GM19023 (cell line): Measurements from ENCODE around the gene BIRC2.
A peak's percentile ranks its signal among the peaks of the same experiment; 100 is the strongest.
"Not testable (repeated sequence)": the region's sequence is repeated elsewhere in the genome, so short reads cannot be mapped to it uniquely, and the experiment has no call there.

Experiments
- ATAC-seq: cut with Tn5 transposase; IDR thresholded peaks from one replicate; pipeline ENCODE4 v1.9.1; 2021; ENCODE audit warnings: mild to moderate bottlenecking, moderate library complexity; ENCODE audit not compliant: unreplicated experiment

The BIRC2 gene

DNA sequence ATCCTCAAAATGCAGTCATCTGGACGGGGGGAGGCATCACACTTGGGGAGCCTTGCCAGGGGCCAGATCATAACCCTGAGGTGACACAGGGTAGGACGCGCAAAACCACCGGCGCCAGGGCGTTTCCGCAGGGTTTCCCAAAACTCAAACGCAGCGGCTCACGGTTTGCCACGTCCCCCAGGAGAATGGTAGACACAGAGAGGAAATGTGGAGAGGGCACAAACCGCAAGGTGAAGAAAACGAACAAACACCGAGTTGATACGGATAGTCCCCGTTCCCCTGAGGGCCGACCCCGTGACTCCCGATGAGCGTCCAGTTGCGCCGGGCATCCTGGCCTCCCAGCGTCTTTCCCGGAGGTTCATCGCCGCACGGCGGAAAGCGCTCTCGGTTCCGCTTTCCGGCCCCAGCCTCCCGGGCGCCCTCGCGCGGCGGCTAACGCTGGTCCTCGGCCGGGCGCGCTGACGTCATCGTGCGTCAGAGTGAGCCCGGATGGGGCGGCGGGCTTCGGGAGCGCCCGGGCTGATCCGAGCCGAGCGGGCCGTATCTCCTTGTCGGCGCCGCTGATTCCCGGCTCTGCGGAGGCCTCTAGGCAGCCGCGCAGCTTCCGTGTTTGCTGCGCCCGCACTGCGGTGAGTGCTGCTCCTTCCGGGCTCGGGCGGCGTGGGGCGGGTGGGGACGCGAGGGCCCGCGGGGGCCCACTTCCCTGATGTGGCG is at the start of gene BIRC2:
BIRC2 (plus strand) TSS at position 467 of the 714 bp plus-strand sequence. CDS start 2,641 bp downstream, outside the sequence.
- peak; percentile 93 for ATAC-seq

DNA sequence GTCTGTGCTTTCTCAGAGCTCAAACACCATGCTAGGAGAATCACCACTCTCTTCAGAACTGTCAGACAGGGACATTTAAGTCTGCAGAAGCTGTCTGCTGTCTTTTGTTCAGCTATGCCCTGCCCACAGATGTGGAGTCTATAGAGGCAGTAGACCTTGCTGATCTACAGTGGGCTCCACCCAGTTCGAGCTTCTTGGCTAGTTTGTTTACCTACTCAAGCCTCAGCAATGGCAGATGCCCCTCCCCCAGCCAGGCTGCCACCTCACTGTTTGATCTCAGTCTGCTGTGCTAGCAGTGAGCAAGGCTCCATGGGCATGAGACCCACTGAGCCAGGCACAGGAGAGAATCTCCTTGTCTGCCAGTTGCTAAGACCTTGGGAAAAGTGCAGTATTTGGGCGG is 46.2 kb upstream of the BIRC2 start:
- not testable (repeated sequence) for ATAC-seq

DNA sequence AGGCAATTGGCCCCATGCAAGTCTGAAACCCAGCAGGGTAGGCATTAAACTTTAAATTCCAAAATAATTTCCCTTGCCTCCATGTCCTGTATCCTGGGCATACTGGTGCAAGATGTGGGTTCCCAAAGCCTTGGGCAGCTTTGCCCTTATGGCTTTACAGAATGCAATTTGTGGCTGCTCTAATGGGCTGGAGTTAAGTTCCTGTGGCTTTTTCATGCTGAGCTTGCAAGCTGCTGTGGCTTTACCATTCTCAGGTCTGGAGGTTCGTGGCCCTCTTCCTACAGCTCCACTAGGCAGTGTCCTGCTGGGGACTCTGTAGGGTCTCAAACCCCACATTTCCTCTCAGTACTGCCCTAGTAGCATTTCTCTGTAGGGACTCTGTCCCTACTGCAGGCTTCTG is 44.8 kb upstream of the BIRC2 start:
- no peak for ATAC-seq

DNA sequence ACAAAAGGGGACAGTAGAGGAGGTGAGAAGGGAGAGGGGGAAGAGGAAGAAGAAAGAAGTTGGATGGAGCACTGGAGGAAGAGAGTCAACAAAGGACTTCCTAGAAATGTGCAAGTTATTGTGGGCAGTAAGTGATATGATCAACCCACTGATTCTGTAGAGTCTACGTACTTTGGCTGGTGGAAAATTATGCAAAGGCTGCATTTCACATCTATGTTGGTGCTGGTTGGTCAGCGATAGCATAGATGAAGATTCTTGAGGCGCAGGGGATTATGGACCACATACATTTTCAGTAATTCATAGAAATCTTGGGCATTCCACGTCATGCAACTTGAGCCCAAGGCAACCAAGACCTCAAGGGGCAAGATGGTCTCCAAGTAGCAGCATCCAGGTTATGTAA is 42.3 kb upstream of the BIRC2 start:
- ATAC-seq: no peak

DNA sequence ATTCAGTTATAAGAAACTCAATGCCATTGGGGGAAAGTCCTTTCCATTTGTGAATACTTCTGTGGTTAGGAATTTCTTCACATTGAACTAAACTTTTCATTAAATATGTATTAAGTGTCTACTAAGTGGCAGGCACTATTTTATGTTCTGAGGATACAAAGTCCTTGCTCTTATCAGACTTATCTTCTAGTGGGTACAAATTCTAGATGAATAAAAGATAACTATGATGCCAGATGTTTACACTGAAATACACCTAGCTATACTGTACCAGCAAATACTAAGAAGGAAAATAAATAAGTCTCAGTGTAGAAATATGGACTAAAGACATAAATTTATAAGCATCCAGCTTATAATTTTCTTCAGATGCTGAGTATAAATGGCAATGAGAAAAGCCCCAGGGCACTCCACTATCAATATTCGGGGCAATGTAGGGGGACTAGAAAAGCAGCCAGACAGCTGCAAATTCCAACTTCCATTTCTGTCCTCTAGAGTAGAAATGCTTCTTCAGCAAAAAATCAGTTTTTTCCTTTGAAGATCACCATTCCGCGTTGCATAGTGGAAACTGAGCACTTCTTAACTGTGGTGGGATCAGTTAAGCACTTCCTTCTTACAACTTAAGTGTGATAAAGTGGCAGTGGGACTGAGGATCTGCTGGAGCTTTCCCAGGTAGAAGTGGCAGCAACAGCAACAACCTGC is 41.5 kb upstream of the BIRC2 start:
- no peak for ATAC-seq

DNA sequence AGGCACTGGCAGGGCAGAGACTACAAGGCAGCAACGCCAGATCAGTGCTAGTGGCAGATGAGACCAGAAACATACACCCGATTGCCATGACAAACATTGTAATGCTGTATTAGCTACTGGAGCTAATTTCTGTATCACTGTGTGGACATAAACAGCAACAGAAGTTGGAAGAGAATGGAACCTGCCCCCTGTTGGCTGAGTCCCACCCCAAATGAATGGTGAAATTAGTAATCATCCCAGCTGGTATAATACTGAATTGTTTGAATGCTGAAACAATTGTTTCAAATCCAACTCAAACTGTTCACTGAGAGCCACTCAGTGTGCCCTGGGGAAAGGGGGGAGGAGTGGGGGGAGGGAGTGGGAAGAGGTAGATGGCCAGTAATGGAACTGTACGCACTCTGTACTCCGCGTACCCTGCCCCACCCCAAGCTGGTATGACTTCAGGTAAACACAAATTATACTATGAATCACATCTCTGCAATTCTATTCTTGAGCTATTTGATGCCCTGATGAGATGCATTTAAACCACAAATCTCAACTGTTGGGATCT is 40.9 kb upstream of the BIRC2 start:
- ATAC-seq: no peak

DNA sequence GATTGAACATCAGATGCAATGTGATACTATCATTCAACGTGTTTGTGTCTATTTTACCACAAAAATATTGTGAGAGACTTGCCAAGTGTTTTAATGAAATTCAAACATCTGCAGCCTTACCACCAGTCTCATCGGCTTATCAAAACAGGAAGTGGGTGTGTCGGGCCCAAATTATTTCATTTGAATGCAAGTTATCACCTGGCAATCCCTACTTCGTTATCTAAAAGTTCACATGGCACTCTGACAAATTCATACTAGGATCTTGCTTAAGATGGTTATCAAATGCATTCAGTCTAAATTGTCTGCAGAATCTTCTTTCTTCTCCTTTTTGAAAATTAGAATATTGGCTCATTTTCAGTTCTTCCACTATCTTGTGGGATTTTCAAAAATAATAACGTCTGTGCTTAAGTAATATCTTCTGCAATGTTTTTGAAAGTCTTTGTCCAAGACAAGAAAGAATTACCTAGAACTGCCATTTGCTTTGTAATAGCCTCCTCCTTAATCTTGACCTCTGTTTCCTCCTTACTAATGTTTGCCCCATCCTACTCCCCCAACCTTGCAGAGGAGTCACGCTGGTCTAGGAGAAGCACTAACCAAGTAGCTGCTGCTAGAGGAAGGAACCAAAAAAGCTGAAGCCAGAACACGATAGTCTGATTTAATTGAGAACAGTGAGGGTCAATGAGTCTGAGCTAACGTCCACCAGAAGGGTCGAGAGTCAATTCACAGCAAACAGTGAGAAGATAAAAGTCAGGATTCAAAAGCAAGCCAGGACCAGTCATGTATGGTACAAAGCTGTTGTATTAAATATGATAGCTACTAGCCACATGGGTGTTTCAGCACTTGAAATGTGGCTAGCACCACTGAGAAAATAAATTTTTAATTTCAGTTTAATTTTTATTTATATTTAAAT is 39.9 kb upstream of the BIRC2 start:
- ATAC-seq: no peak

DNA sequence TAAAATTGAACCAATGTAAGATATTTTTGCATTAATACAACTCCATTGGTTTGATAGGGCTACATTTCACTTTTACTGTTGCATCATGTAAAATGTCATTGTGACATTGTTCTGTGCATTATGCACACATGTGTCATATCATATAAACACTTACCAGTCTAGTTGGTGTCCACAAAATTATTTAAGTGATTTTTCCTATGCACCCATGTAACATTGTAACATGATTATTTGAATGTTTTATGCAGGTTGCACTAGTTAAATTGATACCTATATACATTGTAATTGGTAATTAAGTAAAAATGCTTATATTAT is 39.3 kb upstream of the BIRC2 start:
- ATAC-seq: no peak

DNA sequence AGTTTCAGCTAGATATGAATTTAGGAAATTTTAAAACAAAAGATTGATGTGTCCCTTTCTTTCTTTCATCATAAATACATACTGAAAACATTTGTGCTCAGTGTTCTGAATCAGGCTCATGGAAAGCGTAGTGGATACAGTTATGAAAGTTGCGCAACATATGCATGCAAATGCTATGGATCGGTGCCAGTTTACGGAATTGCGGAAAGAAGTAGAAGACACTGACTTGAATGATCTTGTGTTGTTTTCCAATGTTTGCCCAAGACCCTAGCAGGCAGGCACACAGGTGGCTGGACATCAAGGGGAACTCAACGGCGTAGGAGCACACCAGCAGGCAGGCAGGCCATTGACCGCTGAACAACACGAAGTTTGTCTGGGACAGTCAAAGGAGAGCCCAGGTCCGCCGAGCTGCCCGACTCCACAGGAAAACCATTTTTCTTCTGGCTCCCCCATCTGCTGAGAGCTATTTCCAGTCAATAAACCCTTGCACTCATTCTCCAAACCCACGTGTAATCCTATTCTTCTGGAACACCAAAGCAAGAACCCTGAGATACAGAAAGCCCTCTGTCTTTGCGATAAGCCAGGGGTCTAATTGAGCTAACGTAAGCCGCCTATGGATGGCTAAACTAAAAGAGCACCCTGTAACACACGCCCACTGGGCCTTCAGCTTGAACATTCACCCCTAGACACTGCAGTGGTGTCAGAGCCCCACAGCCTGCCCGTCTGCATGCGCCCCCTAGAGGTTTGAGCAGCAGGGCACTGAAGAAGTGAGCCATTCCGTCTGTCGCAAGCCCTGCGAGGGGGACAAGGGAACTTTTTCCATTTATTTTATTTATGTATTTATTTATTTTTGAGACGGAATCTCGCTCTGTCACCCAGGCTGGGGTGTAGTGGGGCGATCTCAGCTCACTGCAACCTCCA is 37.1 kb upstream of the BIRC2 start:
- no peak for ATAC-seq

DNA sequence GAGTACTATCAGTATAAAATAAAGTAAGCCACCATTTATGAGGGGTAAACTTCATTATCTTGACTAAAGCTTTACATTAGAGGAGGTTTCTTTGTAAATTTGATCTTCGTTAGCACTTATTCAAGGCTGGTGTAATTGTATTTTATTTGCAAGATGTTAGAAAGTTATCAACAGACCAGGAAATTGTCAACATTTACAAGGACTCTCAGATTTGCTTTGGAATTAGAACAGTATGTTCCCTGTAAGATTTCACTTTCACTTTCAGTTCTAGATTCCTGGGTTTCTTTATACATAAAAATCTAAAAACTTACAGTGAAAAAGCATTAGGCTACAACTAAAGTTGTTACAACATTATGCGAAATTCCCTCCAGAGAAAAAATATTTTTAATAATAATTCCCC is 34.3 kb upstream of the BIRC2 start:
- ATAC-seq: no peak

DNA sequence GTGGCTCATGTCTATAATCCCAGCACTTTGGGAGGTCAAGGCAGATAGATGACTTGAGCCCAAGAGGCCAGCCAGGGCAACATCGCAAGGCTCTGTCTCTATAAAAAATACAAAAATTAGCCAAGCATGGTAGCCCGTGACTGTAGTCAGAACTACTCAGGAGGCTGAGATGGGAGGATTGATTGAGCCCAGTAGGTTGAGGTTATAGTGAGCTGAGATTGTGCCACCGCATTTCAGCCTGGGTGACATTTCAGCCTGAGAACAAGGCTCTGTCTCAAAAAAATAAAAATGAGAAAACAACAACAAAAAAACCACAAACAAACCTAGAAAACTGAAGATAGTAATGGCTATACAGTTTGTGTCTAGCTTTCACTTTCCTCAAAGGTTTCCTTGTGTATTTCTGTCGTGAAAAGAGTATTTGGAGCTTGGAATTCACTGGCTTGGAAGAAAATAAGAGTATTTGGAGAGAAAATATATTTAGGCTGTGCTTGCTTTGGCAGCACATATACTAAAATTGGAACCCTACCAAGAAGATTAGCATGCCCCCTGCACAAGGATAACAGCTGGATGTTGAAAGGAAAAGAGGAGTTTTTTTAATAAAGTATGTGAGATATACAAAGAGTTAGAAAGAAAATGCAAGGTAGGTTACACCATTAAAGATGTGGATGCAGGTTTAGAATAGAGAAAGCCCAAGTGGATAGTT is 33.6 kb upstream of the BIRC2 start:
- ATAC-seq: no peak

DNA sequence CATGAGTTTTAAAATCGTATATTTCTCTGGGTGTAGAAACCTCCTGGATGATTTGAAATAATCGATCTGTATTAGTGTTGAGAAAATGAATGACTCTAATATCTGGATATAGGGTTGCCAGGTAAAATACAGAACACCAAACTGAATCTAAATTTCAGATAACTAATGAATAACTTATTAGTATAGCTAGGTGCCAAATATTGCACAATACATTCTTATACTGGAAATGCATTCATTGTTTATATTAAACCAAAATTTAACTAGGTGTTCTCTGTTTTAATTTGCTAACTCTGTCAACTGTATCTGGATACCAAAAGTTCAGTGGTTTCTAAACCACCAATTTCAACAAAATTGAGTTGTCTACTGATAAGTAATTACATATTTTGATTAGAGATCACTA is 32.2 kb upstream of the BIRC2 start:
- no peak for ATAC-seq

DNA sequence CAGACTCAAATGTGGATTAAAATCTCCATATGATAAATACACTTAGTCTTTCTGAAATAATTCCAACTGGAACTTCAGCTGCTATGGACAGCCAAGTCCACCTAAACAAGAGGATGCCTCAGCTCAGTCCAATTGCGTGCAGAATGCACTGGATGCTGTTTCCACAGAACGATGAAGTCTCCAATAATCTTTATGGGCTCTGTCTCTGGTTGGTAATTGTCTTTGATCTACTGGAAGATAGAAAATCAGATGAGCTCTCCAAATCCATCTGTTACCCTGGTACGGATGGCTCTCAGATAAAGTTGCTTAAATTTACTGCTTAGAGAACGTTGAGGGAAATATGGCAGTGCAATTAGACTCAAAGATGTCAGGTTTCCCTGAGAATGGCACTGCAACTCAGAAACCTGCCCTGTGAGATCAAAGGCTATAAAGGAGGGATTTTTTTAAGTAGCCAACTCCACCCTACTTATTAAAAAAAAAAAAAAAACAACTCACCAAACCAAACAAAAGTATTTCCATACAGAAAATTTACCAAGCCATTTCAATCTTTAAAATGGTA is 30.6 kb upstream of the BIRC2 start:
- ATAC-seq: no peak

DNA sequence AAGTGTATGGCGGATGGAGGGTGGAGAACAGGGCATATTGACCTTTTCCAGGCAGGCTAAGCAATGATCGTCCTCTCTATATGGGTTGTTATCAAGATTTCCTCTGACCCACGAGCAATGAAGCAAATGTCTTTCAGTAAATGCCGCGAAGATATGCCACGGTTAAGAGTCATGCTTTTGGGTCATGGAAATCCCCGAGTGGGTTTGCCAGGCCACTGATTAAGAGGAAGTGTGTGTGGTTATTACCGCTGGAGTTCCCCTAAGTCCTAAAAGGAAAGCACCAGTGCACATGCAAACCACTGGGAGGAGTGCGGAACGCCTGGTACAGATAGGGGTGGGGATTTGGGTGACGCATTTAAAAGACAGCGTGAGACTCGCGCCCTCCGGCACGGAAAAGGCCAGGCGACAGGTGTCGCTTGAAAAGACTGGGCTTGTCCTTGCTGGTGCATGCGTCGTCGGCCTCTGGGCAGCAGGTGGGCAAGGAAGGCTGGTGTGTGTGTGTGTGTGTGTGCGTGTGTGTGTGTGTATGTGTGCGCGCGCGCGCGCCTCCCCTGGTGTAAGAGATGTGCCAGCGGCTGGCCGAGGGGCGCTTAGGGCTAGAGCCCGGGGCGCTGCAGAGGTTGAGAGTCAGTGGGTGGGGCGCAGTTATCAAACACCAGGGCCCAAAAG is 29.8 kb upstream of the BIRC2 start, which contains the start of gene BIRC3:
BIRC3 (plus strand) TSS at position 386 of the 669 bp plus-strand sequence. CDS start 7,026 bp downstream, outside the sequence.
- peak; percentile 85 for ATAC-seq

DNA sequence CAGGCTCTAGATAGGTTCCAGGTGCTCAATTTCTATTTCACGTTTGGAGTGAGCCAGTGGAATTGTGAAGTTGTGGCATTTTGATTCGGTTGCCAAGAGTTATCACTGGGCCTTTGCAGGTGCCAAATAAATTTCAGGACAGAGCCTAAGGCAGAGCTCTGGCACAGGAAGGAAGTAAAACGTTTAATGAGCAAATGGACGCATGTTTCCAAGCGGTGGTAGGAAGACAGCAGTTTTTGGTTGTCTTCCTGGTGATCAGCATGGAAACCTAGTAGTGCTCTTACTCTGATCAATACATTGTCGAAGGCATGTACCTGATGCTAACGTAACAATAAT is 29.3 kb upstream of the BIRC2 start:
- no peak for ATAC-seq

DNA sequence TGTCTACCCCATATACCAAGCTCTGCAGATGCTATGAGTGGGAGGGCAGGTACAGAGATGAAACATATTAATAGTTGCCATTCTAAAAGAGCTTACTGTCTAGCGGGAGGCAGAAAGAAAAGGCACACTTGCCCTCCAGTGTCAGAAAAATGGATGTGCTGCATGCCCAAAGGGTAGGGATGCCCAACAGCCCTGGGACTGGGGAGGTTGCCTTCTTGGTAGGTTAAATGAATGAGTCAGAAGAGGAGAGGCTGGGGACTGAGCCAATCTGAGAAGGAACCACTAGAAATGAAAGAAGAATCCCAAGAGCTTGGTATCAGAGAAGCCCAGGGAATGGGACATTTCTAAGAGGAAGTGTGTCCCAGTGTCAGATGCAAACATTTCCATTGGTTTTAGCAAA is 28.5 kb upstream of the BIRC2 start:
- no peak for ATAC-seq

DNA sequence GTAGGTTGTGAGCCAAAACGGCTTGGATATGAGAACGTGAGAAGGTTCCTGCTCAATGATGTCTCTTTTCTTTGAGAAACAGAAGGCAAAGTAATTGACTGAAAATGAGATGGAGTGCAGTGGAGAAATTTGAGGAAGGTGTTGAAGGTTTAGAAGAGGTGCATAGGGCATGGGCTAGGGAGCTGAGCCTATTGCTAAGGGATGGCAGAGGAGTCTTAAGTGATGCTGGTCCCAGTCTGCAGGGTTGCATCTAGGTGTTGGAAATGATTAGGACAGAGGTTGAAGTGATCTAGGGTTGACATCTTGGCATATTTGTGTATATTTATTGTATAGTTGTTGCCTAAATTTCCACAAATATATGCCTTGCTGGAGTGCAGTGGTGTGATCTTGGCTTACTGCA is 27.5 kb upstream of the BIRC2 start:
- no peak for ATAC-seq

DNA sequence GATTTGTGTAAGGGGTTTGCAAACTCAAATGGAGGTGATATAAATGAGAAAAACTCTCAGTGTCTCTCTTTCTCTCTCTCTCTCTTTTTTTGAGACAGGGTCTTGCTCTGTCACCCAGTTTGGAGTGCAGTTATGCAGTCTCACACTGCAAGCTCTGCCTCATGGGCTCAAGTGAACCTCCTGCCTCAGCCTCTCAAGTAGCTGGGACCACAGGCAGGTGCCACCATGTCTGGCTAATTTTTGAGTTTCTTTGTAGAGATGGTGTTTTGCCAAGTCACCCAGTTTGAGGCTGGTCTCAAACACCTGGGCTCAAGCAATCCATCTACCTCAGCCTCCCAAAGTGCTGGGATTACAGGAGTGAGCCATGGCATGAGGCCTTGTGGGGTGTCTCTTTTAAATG is 26.8 kb upstream of the BIRC2 start:
- ATAC-seq: no peak

DNA sequence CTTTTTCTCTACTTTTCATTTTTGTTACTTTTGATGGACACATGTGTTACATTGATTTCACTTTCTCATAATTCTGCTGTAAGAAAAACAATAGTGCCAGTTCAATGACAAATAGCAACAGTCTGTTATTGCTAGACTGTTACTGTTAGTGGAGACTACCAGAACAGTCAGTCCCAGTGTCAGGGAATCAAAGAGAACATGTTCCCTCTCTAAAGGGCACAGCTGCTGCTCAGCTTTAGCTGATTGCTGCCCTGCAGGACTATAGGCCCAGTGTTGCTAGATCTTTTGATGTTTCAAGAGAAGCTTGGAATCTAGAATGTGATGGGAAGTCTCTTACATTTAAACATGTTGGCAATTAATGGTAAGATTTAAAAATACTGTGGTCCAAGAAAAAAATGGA is 26.3 kb upstream of the BIRC2 start:
- ATAC-seq: no peak
